ENCODE measurements around the gene MAP3K1.

The MAP3K1 gene

DNA sequence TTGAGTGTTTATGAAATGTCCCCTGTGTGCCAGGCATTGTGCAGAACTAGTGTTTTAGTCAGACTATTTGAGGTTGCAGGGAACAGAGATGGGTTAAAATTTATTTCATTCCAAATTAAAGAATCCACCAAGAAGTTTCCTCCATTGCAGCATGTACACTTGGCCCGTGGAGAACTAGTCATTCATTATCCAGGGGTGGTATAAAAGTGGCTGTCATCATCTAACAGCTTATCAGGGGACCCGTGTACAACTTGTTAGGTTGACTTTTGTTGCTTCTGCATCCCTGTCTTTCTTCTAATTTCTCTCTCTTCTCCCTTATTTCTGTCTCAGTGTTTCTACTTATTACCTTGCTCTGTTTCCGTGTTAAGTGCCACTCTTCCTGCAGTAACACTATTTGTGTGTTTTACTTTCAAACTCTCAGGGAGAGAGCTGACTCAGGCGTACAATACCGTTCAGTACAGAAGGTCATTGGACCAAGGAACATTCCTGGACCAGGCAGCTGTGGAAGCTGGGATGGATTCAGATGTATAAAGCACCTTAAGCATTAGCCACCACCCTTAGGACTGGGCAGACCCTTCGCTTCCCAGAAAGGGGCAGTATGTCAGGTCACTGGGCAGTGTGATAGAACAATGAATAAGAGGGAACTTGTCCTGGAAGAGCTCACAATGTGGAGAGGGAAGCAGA lies 36.1 kb downstream of the MAP3K1 start:
- TF ChIP-seq GATA3 (IDR thresholded peaks at IDR 0.05; ENCODE audit: low read depth, low read length) = no peak
- TF ChIP-seq GATA2 (IDR thresholded peaks at IDR 0.05; ENCODE audit: low read depth, low read length) = no peak

GRCh38 chr5:56852228-56853000 lies 37.1 kb downstream of the MAP3K1 start:
- TF ChIP-seq GATA2 (IDR thresholded peaks at IDR 0.05; ENCODE audit: low read depth, low read length) (no peak), GATA3 (IDR thresholded peaks at IDR 0.05; ENCODE audit: low read depth, low read length) (no peak)

GRCh38 chr5:56853698-56854097 lies 38.3 kb downstream of the MAP3K1 start:
- TF ChIP-seq GATA3 (IDR thresholded peaks at IDR 0.05; ENCODE audit: low read depth, low read length) (no peak), GATA2 (IDR thresholded peaks at IDR 0.05; ENCODE audit: low read depth, low read length) (no peak)

GRCh38 chr5:56854920-56855319 lies 39.6 kb downstream of the MAP3K1 start:
- TF ChIP-seq GATA2 (IDR thresholded peaks at IDR 0.05; ENCODE audit: low read depth, low read length) = no peak
- TF ChIP-seq GATA3 (IDR thresholded peaks at IDR 0.05; ENCODE audit: low read depth, low read length) = no peak

DNA sequence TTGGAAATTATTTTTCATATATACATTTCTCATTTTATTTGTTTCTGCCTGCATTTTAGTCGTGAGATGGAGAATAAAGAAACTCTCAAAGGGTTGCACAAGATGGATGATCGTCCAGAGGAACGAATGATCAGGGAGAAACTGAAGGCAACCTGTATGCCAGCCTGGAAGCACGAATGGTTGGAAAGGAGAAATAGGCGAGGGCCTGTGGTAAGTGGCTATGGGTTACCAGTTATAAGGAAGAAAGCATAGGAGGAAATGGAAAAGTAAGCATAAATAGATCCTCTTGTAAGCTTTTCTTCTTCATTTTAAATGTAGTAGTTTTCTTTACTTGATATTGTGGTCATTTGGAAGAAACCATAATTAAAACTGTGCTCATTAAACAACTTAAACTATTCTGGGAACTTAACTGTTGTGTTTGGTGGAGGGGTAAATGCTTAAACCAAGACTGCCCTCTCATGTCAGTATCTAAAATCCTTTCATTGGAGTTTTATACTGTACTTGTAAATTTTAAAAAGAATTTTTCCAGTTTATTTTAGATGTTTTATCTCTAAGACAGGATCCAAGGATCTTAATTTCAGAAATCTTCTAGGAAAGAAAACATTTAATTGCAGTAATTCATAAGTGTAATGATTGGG lies 41.3 kb downstream of the MAP3K1 start:
- TF ChIP-seq GATA3 (IDR thresholded peaks at IDR 0.05; ENCODE audit: low read depth, low read length) = no peak
- TF ChIP-seq GATA2 (IDR thresholded peaks at IDR 0.05; ENCODE audit: low read depth, low read length) = no peak

DNA sequence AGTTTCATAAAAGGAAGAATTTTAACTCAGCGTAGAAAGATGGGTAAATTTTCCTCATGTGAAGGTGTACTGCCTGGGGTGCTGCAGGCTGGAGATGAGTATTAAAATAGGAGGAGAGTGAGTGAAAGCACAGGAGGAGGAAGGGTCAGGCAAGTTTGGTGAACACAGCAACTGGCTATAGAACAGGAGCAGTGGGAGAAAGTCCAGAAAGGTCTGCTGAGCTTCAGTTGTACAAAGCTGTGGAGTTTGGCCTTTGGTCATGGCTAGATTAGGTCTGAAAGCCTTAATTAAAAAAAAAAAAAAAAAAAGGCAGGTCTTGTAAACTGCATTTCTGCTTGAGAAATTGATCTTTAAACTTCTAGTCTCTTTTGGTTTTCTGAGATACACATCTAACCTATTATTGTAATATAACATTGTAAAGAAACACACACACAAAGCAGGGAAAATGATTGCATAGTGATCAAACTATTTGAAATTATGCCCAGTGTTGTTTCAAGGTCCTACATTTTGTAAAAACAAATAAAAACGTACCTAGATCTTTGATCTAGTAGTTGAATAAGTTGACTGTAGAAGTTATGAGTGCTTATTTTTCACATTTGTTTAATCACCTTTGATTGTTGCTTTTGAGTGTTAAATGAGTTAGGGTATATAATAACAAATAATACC lies 43.6 kb downstream of the MAP3K1 start:
- TF ChIP-seq GATA2 (IDR thresholded peaks at IDR 0.05; ENCODE audit: low read depth, low read length) (no peak), GATA3 (IDR thresholded peaks at IDR 0.05; ENCODE audit: low read depth, low read length) (no peak)

- no peak for TF ChIP-seq GATA2 (IDR thresholded peaks at IDR 0.05; ENCODE audit: low read depth, low read length)
Observed at GRCh38 chr5:56861893-56862485, 46.6 kb downstream of the MAP3K1 start.

- TF ChIP-seq GATA3 (IDR thresholded peaks at IDR 0.05; ENCODE audit: low read depth, low read length) (no peak), GATA2 (IDR thresholded peaks at IDR 0.05; ENCODE audit: low read depth, low read length) (no peak)
Observed at GRCh38 chr5:56862909-56863308, 47.6 kb downstream of the MAP3K1 start.

- no peak for TF ChIP-seq GATA2 (IDR thresholded peaks at IDR 0.05; ENCODE audit: low read depth, low read length)
- TF ChIP-seq GATA3 (IDR thresholded peaks at IDR 0.05; ENCODE audit: low read depth, low read length) = no peak
Observed at GRCh38 chr5:56871777-56872176, 56.4 kb downstream of the MAP3K1 start.

DNA sequence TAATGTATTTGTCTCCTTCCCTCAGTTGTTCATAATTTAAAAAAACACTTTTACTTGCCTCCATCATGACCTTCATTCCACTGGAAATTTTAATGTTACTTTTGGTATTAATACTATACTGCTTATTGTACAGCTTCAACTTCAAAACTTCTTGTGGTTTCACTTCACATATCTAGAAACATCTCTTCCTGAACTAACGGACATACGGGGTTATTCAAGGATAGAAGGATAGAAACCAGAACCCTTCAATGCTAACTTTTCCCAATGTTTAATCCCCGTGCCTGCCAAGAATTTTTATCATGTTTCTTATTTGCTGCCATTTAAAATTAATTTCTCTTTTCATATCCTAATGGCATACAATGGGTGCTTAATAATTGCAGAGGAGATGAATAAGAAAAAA lies 57.7 kb downstream of the MAP3K1 start:
- TF ChIP-seq GATA2 (IDR thresholded peaks at IDR 0.05; ENCODE audit: low read depth, low read length) (no peak), GATA3 (IDR thresholded peaks at IDR 0.05; ENCODE audit: low read depth, low read length) (no peak)

DNA sequence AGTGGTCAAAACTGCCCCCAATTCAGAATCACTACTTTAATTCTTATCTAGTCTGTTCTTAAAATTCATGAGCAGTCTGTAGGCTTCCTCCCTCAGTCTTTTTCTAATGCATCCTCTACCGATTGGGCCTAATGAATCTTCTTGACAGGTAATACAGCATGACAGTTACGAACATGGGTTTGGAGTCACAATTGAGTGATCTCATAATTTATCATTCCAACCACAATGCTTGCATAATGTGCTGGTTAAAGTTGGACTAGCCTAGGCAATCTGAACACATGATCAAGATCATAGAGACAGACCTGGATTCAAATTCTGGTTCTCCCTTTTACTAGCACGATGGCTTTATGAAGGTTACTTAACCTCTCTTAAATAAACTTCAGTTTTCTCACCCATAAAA lies 61.0 kb downstream of the MAP3K1 start:
- TF ChIP-seq GATA3 (IDR thresholded peaks at IDR 0.05; ENCODE audit: low read depth, low read length) (no peak), GATA2 (IDR thresholded peaks at IDR 0.05; ENCODE audit: low read depth, low read length) (no peak)

GRCh38 chr5:56881571-56881970 lies 66.2 kb downstream of the MAP3K1 start:
- no peak for TF ChIP-seq GATA2 (IDR thresholded peaks at IDR 0.05; ENCODE audit: low read depth, low read length)
- TF ChIP-seq GATA3 (IDR thresholded peaks at IDR 0.05; ENCODE audit: low read depth, low read length) = no peak

DNA sequence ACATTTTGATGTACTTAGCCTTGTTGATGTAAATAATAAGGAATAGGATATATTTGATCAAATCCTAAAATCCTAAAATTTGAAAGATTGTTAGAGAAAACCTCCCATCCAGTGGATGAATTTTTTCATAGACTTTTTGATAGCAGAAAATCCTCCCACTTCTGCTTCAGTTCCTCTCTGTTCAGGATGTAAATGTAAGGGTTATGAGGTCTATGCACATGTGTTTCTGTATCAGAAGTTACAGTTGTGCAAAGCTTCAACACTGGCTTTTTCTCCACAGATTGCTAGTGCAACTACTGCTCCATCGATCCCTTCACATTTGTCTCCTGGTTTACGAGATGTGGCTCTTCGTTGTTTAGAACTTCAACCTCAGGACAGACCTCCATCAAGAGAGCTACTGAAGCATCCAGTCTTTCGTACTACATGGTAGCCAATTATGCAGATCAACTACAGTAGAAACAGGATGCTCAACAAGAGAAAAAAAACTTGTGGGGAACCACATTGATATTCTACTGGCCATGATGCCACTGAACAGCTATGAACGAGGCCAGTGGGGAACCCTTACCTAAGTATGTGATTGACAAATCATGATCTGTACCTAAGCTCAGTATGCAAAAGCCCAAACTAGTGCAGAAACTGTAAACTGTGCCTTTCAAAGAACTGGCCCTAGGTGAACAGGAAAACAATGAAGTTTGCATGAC lies 78.1 kb downstream of the MAP3K1 start:
- no peak for TF ChIP-seq GATA3 (IDR thresholded peaks at IDR 0.05; ENCODE audit: low read depth, low read length)
- TF ChIP-seq GATA2 (IDR thresholded peaks at IDR 0.05; ENCODE audit: low read depth, low read length) = no peak

Measured in SH-SY5Y (cell line).